ENCODE results near the gene WNT3A. TPM values are rescaled to one million over a fixed set of nuclear protein-coding genes. Genes with fewer than 3 reads are reported as not detected.
A peak's percentile ranks its signal among the peaks of the same experiment; 100 is the strongest.

Gene WNT3A
- total RNA-seq, 6 experiments from 2014 or later = not detected

DNA sequence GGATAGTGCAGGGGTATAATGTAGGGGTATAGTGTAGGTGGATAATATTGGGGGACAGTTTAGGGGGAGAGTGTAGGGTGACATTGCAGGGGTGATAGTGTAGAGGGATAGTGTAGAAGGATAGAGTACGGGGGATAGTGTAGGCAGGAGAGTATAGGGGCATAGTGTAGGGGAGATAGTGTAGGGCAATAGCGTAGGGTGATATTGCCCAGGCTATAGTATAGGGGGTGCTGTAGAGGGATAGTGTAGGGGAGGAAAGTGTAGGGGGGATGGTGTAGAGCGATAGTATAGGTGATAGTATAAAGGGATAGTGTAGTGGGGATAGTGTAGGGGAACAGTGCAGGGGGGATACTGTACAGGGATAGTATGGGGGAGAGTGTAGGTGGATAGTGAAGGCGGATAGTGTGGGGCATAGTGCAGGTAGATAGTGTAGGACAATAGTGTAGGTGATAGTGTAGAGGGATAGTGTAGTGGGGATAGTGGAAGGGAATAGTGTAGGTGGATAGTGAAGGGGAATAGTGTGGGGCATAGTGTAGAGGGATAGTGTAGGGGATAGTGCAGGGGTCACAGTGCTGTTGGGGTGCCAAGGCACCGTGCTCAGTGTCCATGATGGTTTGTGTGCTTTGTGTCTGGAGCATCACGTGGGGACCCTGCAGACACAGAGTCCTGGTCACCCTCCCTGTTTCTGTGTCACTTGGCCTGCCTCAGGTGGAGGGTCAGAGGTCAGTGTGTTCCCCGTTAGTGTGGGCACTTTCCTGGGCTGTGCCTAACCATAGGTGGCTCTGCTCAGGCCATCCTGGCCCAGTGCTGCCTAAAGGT, 65.2 kb downstream of the WNT3A start:
- H3K4me1 ChIP-seq = no peaks in the 10 kb centered on the region
- H3K4me3 ChIP-seq = no peak overlapping the region
- H3K27ac ChIP-seq = no peak overlapping the region
- ATAC-seq (peak in 3 of 4 donors; percentile 7 to 38 (median 24)), DNase-seq (no peak)
- H3K27me3 ChIP-seq = no peaks in the 10 kb centered on the region
- no peaks in the 10 kb centered on the region for H3K9me3 ChIP-seq
- WGBS (ENCODE audit: insufficient coverage, low coverage, low lambda C conversion rate, missing lambda C conversion rate) = 46% methylated on average over 5 of the region's 7 CpGs
- no peak for TF ChIP-seq POLR2A (IDR thresholded peaks at IDR 0.05)
- TF ChIP-seq, protein P1, sequence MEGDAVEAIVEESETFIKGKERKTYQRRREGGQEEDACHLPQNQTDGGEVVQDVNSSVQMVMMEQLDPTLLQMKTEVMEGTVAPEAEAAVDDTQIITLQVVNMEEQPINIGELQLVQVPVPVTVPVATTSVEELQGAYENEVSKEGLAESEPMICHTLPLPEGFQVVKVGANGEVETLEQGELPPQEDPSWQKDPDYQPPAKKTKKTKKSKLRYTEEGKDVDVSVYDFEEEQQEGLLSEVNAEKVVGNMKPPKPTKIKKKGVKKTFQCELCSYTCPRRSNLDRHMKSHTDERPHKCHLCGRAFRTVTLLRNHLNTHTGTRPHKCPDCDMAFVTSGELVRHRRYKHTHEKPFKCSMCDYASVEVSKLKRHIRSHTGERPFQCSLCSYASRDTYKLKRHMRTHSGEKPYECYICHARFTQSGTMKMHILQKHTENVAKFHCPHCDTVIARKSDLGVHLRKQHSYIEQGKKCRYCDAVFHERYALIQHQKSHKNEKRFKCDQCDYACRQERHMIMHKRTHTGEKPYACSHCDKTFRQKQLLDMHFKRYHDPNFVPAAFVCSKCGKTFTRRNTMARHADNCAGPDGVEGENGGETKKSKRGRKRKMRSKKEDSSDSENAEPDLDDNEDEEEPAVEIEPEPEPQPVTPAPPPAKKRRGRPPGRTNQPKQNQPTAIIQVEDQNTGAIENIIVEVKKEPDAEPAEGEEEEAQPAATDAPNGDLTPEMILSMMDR (IDR thresholded peaks at IDR 0.05) = no peak
- no peaks in the 10 kb centered on the region for H3K36me3 ChIP-seq
- intact Hi-C loops (cut with DNase I) = no loop called here

DNA sequence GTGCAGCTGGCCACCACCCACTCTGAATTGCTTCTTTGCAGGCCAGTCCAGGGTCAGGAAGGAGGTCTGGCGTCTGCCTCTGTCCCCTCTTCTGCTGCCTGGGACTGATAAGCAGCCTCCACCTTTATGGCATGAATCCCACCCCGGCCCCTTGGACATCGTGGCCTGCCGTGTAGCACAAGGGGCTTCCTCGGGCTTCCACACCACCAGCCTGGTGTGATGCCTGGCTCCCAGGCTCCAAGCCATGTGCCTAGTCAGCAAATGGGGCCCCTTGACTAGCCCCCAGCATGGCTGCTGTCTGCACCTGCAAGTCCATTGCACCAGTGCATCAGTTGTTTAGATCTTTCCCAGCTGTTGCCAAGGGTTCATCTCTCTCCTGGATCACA, 65.9 kb downstream of the WNT3A start:
- intact Hi-C loops (cut with DNase I) = no loop called here
- TF ChIP-seq, protein P1 (IDR thresholded peaks at IDR 0.05) = no peak
- no peak for TF ChIP-seq POLR2A (IDR thresholded peaks at IDR 0.05)
- H3K4me1 ChIP-seq = no peaks in the 10 kb centered on the region
- no peak overlapping the region for H3K27ac ChIP-seq
- H3K27me3 ChIP-seq = no peaks in the 10 kb centered on the region
- WGBS (ENCODE audit: insufficient coverage, low coverage, low lambda C conversion rate, missing lambda C conversion rate) = no CpG with 5 or more reads among the region's 5 CpGs
- H3K9me3 ChIP-seq = no peaks in the 10 kb centered on the region
- ATAC-seq = no peak
- no peak overlapping the region for H3K4me3 ChIP-seq
- DNase-seq = no peak
- no peaks in the 10 kb centered on the region for H3K36me3 ChIP-seq

DNA sequence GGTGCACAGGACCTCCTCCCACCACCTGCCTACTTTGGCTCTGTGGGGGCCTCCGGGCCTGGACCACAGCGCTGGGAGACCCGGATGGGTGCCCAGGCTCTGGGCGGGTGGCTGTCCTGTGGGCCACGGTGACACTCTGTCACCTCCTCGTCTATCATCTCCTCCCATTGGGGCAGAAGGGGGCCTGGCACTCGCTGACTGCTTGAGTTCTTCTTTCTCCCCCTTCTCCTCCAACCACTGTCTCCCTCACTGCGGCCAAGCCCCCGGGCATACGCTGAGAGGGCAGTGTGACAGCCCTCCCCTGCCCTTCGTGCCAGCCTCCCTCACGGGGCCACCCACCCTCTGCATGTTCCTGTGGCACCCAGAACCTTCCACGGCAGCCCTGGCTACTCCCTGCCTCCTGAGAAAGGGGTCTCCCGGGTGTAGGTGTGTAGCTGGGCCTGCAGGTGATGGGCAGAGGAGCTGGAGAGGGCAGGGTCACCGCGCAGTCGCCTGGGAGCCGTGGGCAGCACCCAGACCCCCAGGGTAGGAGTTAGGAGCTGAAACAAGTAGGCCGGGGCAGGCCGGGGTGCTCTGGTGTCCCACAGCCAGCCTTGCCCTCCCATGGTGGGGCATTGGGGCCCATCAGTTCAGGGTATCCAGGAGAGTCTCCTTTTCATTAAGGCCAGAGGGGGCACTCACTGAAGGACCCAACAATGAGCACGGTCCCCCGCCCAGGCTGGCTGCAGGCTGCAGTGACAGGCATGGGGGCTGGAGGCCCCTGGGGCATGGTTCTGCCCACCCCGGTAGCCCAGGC, 66.5 kb downstream of the WNT3A start:
- H3K27ac ChIP-seq = no peak overlapping the region
- intact Hi-C loops (cut with DNase I) = no loop called here
- no peaks in the 10 kb centered on the region for H3K4me1 ChIP-seq
- H3K9me3 ChIP-seq = no peaks in the 10 kb centered on the region
- H3K4me3 ChIP-seq = no peak overlapping the region
- TF ChIP-seq, protein P1 (IDR thresholded peaks at IDR 0.05) = no peak
- TF ChIP-seq POLR2A (IDR thresholded peaks at IDR 0.05) = no peak
- H3K36me3 ChIP-seq = no peaks in the 10 kb centered on the region
- DNase-seq = no peak
- H3K27me3 ChIP-seq = no peaks in the 10 kb centered on the region
- 72% methylated on average over 13 of the region's 23 CpGs for WGBS (ENCODE audit: insufficient coverage, low coverage, low lambda C conversion rate, missing lambda C conversion rate)
- ATAC-seq = peak in 1 of 4 donors; percentile 12

DNA sequence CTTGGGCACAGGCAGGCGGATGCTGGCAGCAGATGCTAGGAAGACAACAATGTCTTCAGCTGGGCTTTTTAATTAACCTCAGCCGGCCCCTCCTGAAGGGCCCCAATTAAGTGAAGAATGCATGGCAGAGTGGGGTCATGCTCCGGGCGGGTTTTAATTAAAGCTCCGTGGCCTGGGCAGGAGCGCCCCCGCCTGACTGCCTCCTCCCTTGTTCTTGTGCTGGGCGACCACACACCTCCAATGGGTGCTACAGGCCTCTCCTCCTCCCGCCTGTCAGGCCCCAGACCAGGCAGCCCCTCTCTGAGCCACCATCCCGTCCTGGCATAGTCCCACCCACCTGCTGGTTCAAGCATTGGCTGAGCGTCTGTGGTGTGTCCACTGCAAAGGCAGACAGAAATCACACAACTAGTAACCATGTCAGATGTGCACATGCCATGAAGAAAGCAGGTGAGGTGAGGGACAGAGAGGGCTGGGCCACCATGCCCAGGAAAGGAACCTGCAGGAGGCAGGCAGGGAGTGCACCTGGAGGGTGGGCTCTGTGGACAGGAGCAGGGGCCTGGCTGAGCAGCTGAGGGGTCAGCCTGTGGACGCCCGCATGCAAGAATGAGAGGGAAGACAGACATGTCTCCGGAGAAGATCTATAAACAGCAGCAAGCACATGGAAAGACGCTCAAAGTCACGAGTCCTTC, 67.2 kb downstream of the WNT3A start:
- no peaks in the 10 kb centered on the region for H3K9me3 ChIP-seq
- WGBS (ENCODE audit: insufficient coverage, low coverage, low lambda C conversion rate, missing lambda C conversion rate) = 48% methylated on average over 7 of the region's 16 CpGs
- H3K4me3 ChIP-seq = no peak overlapping the region
- TF ChIP-seq POLR2A (IDR thresholded peaks at IDR 0.05) = no peak
- TF ChIP-seq, protein P1 (IDR thresholded peaks at IDR 0.05) = peak in 1 of 4 donors; percentile 8
- no peaks in the 10 kb centered on the region for H3K27me3 ChIP-seq
- no peaks in the 10 kb centered on the region for H3K4me1 ChIP-seq
- no peak overlapping the region for H3K27ac ChIP-seq
- no peaks in the 10 kb centered on the region for H3K36me3 ChIP-seq
- intact Hi-C loops (cut with DNase I) = no loop called here
- DNase-seq (no peak), ATAC-seq (peak in 3 of 4 donors; percentile 10 to 37 (median 19))

Data from right lobe of liver (tissue), 6 donors.